Neural progenitor cell (in vitro differentiated cells): ENCODE data around the gene S100A12. TPM values are rescaled to one million over a fixed set of nuclear protein-coding genes. Genes with fewer than 3 reads are reported as not detected.
"Not testable (repeated sequence)": the region's sequence is repeated elsewhere in the genome, so short reads cannot be mapped to it uniquely, and the experiment has no call there.

Experiments
- DNase-seq: peaks from one replicate; pipeline ENCODE4 v3.0.0-alpha.2; 2016; ENCODE audit warnings: low spot score
- H2AFZ ChIP-seq: fragments of 200-600 bp; sonication (generic); replicated peaks from 2 replicates; pipeline ENCODE4 v1.6.1; 2016; ENCODE audit warnings: antibody characterized with exemption
- H3F3A ChIP-seq: fragments of 200-600 bp; sonication (generic); 2 replicates; pipeline ENCODE4 v1.6.1; 2016; ENCODE audit warnings: antibody characterized with exemption, low read depth
- H3K27ac ChIP-seq: fragments of 200-600 bp; sonication (generic); 2 replicates; pipeline ENCODE4 v1.5.1; 2016; ENCODE audit warnings: mild to moderate bottlenecking
- H3K27me3 ChIP-seq: fragments of 200-600 bp; sonication (generic); 2 replicates; pipeline ENCODE4 v1.6.1; 2016; ENCODE audit warnings: mild to moderate bottlenecking, moderate library complexity
- H3K36me3 ChIP-seq: fragments of 200-600 bp; sonication (generic); 2 replicates; pipeline ENCODE4 v1.5.1; 2016
- H3K4me1 ChIP-seq: fragments of 200-600 bp; sonication (generic); 2 replicates; pipeline ENCODE4 v1.6.1; 2016; ENCODE audit warnings: mixed run types
- H3K4me2 ChIP-seq: fragments of 200-600 bp; sonication (generic); 2 replicates; pipeline ENCODE4 v1.6.1; 2016
- H3K4me3 ChIP-seq: fragments of 200-600 bp; sonication (generic); 2 replicates; pipeline ENCODE4 v1.5.1; 2016
- H3K79me2 ChIP-seq: fragments of 200-600 bp; sonication (generic); 2 replicates; pipeline ENCODE4 v1.6.1; 2016; ENCODE audit warnings: low read depth
- H3K9ac ChIP-seq: fragments of 200-600 bp; sonication (generic); 2 replicates; pipeline ENCODE4 v1.6.1; 2016
- H3K9me3 ChIP-seq: fragments of 200-600 bp; sonication (generic); 2 replicates; pipeline ENCODE4 v1.5.1; 2016; ENCODE audit warnings: low read depth
- H4K20me1 ChIP-seq: fragments of 200-600 bp; sonication (generic); 2 replicates; pipeline ENCODE4 v1.6.1; 2016; ENCODE audit warnings: low read depth
- H3K27ac Mint-ChIP-seq: 3 replicates; pipeline ENCODE4 v1.8.0; 2021; ENCODE audit warnings: mixed read lengths
- H3K27me3 Mint-ChIP-seq: 2 replicates; pipeline ENCODE4 v1.8.0; 2022; ENCODE audit warnings: low read depth, mild to moderate bottlenecking, inconsistent platforms, moderate library complexity, mixed read lengths; ENCODE audit not compliant: insufficient read depth
- H3K36me3 Mint-ChIP-seq: 3 replicates; pipeline ENCODE4 v1.8.0; 2021; ENCODE audit warnings: mixed read lengths
- H3K4me1 Mint-ChIP-seq: 3 replicates; pipeline ENCODE4 v1.8.0; 2021; ENCODE audit warnings: mixed read lengths
- H3K4me3 Mint-ChIP-seq: 3 replicates; pipeline ENCODE4 v1.8.0; 2021; ENCODE audit warnings: mild to moderate bottlenecking, moderate library complexity, mixed read lengths
- H3K9me3 Mint-ChIP-seq: 3 replicates; pipeline ENCODE4 v1.8.0; 2020; ENCODE audit warnings: mixed read lengths
- CTCF ChIP-seq: fragments of 200-600 bp; sonication (generic); IDR thresholded peaks from 2 replicates; pipeline ENCODE4 v1.5.1; 2017; ENCODE audit warnings: antibody characterized with exemption, mild to moderate bottlenecking
- EZH2 ChIP-seq: fragments of 200-600 bp; sonication (generic); IDR thresholded peaks from 2 replicates; pipeline ENCODE4 v1.6.1; 2017; ENCODE audit warnings: antibody characterized with exemption, mild to moderate bottlenecking, moderate library complexity
- EZH2phosphoT487 ChIP-seq: fragments of 200-600 bp; sonication (generic); IDR thresholded peaks from 2 replicates; pipeline ENCODE4 v1.6.1; 2017; ENCODE audit warnings: antibody characterized with exemption
- total RNA-seq: library from RNA; depleted of rRNA; stranded (reverse); fragments of >200 nt; gene quantifications from 2 replicates; pipeline ENCODE4 v1.2.3, GENCODE V29; 2015; ENCODE audit warnings: low replicate concordance

Gene S100A12
- total RNA-seq, 1 donor from 2014 or later: not detected

- no peak overlapping the region for H3K4me3 Mint-ChIP-seq
- Histone ChIP-seq H3K27ac (no peak overlapping the region), H3F3A (no peaks in the 10 kb centered on the region), H3K4me1 (no peaks in the 10 kb centered on the region), H3K4me2 (no peak overlapping the region), H3K27me3 (no peaks in the 10 kb centered on the region), H3K79me2 (no peaks in the 10 kb centered on the region), H3K4me3 (no peak overlapping the region), H4K20me1 (peaks cover 6% of the 10 kb centered on the region), H3K9me3 (no peaks in the 10 kb centered on the region), H3K36me3 (no peaks in the 10 kb centered on the region), H2AFZ (no peak overlapping the region), H3K9ac (no peak overlapping the region)
- no peak for DNase-seq
- TF ChIP-seq CTCF: no peak
- TF ChIP-seq EZH2phosphoT487: no peak
- no peak for TF ChIP-seq EZH2
- no peaks in the 10 kb centered on the region for H3K36me3 Mint-ChIP-seq
- H3K27ac Mint-ChIP-seq: no peak overlapping the region
- H3K9me3 Mint-ChIP-seq: no peaks in the 10 kb centered on the region
- H3K27me3 Mint-ChIP-seq: peaks cover 24% of the 10 kb centered on the region
- no peaks in the 10 kb centered on the region for H3K4me1 Mint-ChIP-seq
Measured at GRCh38 chr1:153417136-153417888, 41.9 kb upstream of the S100A12 start.

GRCh38 chr1:153415850-153416570, 40.6 kb upstream of the S100A12 start, which contains the start of gene S100A7A:
Gene S100A7A, plus strand, starts transcription at chr1:153416520. Its CDS starts 1,563 bp downstream, at chr1:153418083.
- no peaks in the 10 kb centered on the region for H3K79me2 ChIP-seq
- Mint-ChIP-seq H3K27me3 (peaks cover 18% of the 10 kb centered on the region), H3K9me3 (peaks cover 3% of the 10 kb centered on the region), H3K4me3 (no peak within 1 kb of the TSS), H3K27ac (no peak within 1 kb of the TSS), H3K4me1 (no peaks in the 10 kb centered on the region), H3K36me3 (no peaks in the 10 kb centered on the region)
- H3F3A ChIP-seq: no peaks in the 10 kb centered on the region
- DNase-seq: no peak
- H4K20me1 ChIP-seq: no peaks in the 10 kb centered on the region
- no peak within 1 kb of the TSS for H3K4me2 ChIP-seq
- H3K4me3 ChIP-seq: no peak within 1 kb of the TSS
- H3K36me3 ChIP-seq: no peaks in the 10 kb centered on the region
- H3K27me3 ChIP-seq: no peaks in the 10 kb centered on the region
- TF ChIP-seq CTCF (no peak), EZH2 (no peak), EZH2phosphoT487 (no peak)
- no peak within 1 kb of the TSS for H3K27ac ChIP-seq
- no peaks in the 10 kb centered on the region for H3K4me1 ChIP-seq
- no peak within 1 kb of the TSS for H2AFZ ChIP-seq
- H3K9ac ChIP-seq: no peak within 1 kb of the TSS
- H3K9me3 ChIP-seq: no peaks in the 10 kb centered on the region

- not testable (repeated sequence) for H3K4me2 ChIP-seq, H3K36me3 ChIP-seq, H3K27me3 Mint-ChIP-seq, H3K36me3 Mint-ChIP-seq, H3F3A ChIP-seq, H3K27ac ChIP-seq, H3K79me2 ChIP-seq, DNase-seq, H3K27ac Mint-ChIP-seq, H3K4me1 ChIP-seq, H4K20me1 ChIP-seq, H3K9me3 ChIP-seq, H3K4me1 Mint-ChIP-seq, H3K9ac ChIP-seq, H3K27me3 ChIP-seq, H3K9me3 Mint-ChIP-seq, H2AFZ ChIP-seq, H3K4me3 ChIP-seq, H3K4me3 Mint-ChIP-seq
Measured at GRCh38 chr1:153413961-153414360, 38.5 kb upstream of the S100A12 start.

GRCh38 chr1:153407274-153407673, 31.9 kb upstream of the S100A12 start:
- H3K4me3 Mint-ChIP-seq, H3K27ac ChIP-seq, H3K4me1 ChIP-seq, H3K9me3 Mint-ChIP-seq, H3K9me3 ChIP-seq, H3K27me3 Mint-ChIP-seq, H3K4me1 Mint-ChIP-seq, H3K27me3 ChIP-seq, H3K4me3 ChIP-seq, H3K9ac ChIP-seq, H3K4me2 ChIP-seq, H3F3A ChIP-seq, H3K79me2 ChIP-seq, H4K20me1 ChIP-seq, H3K36me3 Mint-ChIP-seq, H3K36me3 ChIP-seq, DNase-seq, H3K27ac Mint-ChIP-seq: not testable (repeated sequence)
- H2AFZ ChIP-seq: peak overlapping the region; percentile 34

- H3K4me1 Mint-ChIP-seq, H3K27ac Mint-ChIP-seq, H3K27me3 ChIP-seq, H3K36me3 Mint-ChIP-seq, DNase-seq, H3F3A ChIP-seq, H3K4me3 ChIP-seq, H3K79me2 ChIP-seq, H3K4me1 ChIP-seq, H3K9me3 ChIP-seq, H3K27me3 Mint-ChIP-seq, H2AFZ ChIP-seq, H3K9me3 Mint-ChIP-seq, H3K9ac ChIP-seq, H3K27ac ChIP-seq, H3K36me3 ChIP-seq, H3K4me3 Mint-ChIP-seq, H4K20me1 ChIP-seq, H3K4me2 ChIP-seq: not testable (repeated sequence)
Measured at GRCh38 chr1:153405825-153406599, 30.6 kb upstream of the S100A12 start.
